Cortex of kidney (tissue), 1 donor: Measurements from ENCODE around the gene FKBP5.
"Not testable (repeated sequence)": the region's sequence is repeated elsewhere in the genome, so short reads cannot be mapped to it uniquely, and the experiment has no call there.

ENCODE experiments used
- DNase-seq: peaks from one replicate; lab custom pipeline; 2025; lab: John Stamatoyannopoulos, UW

Gene FKBP5

DNA sequence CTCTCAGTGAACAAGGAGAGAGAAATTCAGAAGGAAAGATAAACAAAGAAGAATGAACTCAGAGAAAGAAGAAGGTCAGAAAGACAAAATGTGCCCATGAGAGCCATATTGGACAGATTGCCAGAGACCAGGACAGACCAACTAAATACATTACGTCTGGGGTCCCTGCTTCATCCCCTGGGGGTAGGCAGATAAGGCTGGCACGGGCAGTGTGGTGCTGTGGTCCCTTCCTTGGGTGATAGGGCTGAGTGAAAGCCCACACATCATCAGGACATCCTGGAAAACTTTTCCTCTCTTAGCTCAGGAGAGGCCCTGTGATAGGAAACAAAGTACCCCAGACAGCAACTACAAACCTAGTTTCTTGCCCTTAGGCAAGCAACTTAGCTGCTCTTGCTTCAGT lies 34.9 kb upstream of the FKBP5 start:
- no peak for DNase-seq

DNA sequence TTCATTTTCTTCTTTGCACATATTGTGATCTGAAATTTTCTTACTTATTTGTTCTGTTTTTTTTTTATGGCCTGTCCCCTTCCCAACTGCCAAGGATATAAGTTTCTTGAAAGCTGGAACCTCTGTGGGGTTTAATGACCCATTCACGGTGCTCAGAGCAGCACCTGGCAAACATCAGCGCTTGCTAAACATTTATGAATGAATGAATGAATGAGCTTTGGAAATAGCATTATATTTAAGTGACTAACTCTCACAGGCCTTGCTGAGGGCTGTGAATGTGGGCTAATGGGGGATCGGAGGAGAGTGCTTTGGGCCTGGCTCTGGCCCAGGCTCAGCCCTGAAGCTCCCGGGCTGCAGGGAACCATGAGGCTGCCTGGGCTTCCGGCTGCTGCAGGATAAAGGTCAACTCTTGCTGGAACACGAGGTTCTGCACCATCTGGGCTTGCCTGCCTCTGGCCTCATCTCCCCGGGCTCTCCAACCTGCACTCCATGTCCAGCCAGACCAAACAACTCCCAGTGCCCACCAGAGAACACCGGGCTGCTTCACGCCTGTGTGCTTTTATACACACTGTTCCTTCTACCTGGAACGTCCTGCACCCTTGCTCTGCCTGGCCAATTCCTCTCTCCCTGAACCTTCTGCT lies 33.5 kb upstream of the FKBP5 start:
- no peak for DNase-seq

DNA sequence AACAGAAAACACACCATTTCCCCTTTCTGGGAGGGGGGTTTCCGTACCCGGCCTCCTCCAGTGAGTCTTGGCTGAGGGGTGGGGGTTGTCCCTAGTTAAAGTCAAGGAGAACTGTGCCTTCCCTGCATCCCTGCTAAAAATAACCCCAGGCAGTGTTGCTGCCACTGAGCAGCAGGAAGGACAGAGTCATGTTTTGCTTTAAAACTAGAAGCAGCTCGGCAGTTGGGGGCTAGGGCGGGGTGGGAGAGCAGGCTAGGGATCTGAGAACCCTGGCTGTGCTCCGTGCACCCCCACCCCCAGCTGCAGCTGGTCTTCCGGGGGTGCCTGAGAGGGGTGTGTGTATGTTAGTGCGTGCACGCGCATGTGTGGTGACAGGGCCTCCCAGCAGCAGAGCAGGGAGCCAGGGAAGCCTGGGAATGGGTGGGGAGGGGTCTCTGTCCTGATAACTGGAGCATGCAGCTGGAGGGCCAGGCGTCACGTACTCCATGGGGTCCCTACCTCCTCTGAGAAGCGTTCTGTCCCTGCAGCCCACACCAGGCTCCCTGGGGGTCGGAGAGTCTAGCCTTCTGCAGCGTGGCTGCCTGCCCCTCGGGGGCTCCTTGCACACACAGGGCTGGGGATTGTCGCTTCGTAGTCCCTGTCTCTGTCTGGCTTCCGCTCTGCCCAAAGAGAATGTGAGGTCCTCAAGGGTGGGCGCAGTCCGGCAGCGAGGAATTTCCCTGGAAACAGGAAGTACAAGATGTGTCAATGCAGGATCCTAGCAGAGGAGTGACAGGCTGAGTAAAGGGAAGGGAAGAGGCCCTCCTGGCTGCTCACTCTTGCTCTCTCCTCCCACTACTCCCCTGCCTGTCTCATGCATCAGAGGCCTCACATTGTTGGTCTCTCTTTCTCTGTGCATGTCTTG lies 31.4 kb upstream of the FKBP5 start:
- no peak for DNase-seq

DNA sequence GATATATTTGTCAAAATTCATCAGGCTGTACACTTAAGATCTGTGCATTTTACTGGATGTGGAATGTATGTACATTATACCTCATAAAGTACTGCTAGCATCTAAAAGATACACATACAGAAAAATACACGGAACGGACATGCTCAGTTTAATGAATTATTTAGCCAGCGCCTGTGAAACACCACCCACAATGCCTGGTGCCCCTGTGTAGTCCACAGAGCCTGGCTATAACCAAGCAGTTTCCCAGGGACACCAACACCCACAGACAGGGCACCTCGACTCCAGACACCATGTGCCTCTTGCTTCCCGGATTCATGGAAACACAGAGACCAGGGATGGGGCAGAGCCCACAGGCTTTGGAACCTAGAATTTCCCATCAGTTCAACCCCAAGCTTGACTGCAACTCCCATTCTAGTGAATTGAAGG lies 30.7 kb upstream of the FKBP5 start:
- no peak for DNase-seq

DNA sequence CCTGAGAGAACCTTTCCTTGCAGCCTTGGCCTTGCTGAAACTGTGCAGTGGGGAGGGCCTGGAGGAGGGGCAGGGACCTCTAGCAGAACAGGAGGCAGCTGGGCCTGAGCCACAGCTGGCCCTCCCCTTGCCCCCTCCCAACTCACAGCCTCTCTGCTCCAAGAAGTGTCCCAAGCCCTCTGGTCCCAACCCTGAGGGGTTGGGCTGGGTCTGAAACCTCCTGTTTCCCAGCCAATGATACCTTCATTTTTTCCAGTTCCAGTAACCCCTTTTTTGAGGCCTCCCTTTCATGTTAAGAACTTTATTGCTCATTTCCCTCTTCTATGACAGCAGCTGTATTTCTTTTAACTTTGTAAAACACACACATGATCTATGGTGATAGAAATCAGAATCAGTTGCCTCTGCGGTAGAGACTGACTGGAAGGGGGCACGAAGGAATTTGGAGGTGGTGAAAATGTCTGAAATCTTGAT lies 30.2 kb upstream of the FKBP5 start:
- DNase-seq: no peak

DNA sequence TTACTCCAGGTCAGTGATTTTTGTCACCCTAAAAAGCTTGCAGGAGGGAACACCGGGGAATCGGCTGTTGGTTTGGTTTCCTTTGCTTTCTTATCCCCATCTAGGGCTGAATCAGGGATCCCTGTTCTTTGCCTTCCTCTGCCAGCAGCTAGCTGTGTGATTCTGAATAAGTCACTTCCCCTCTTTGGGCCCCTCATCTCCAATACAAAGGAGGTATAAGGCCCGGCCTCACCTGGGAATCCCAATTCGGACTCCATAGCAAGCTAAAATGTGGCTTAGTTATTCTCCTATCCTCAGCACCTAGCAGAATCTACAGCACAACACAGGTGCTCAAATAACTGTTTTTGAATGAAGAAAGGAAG lies 29.6 kb upstream of the FKBP5 start:
- no peak for DNase-seq

DNA sequence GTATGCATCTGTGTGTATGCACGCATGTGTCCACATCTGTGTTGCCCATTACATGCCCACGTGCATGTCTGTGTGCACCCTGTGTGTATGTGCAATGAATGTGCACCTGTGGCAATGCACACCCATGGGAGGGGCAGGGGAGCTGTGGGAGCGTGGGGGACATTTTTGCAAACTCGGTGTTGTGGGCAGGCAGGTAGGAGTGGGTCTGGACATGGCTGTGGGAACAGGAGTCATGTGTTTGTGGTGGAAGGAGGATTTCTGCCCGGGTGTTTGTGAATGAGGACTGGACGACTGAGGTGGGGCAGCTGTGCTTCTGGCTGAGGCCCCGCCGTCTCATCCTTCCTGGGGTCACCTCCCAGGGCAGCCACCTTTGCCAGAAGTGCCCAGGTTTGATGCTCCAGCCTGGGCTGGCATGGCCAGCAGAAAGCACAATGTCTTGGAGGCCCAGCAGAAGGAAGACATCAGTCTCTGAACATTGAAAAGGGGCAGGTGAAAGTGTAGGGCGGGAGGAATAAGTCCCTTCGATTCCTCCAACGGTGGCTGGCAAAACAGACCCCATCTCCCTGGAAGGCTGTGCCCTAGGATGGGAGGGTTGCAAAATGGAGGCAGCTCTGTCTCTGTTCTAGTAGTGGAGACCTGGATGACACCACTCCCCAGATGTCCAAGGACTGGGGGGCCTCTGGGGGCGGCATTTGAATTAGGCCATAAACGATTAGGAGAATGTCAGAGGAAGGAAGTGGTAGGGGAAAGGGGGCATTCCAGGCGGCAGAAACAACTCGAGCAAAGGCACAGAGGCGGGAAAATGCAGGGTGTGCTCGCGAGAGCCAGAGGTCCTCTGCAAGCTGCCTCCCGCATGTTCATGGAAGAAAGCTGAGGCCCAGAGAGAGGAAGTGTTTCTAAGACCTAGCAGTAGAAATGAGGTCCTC lies 29.0 kb upstream of the FKBP5 start:
- no peak for DNase-seq

DNA sequence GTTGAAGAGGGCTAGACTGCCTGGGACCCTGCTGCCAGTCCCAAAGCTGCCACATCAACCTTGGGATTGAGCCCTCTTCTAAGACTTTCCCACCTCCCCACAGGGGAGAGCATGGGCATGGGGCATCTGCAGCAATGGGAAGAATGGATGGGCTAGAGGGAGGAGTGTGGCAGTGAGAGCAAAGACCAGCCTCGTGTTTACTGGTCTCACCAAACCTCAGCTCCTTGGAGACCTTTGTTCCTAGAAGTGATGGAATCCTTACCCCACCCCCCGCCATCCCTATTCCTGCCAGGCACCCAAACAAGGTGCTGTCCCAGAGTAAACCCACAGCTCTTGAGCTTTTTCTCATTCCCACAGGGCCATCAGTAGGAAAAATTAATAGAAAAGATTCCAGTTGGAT lies 28.1 kb upstream of the FKBP5 start:
- DNase-seq: no peak

DNA sequence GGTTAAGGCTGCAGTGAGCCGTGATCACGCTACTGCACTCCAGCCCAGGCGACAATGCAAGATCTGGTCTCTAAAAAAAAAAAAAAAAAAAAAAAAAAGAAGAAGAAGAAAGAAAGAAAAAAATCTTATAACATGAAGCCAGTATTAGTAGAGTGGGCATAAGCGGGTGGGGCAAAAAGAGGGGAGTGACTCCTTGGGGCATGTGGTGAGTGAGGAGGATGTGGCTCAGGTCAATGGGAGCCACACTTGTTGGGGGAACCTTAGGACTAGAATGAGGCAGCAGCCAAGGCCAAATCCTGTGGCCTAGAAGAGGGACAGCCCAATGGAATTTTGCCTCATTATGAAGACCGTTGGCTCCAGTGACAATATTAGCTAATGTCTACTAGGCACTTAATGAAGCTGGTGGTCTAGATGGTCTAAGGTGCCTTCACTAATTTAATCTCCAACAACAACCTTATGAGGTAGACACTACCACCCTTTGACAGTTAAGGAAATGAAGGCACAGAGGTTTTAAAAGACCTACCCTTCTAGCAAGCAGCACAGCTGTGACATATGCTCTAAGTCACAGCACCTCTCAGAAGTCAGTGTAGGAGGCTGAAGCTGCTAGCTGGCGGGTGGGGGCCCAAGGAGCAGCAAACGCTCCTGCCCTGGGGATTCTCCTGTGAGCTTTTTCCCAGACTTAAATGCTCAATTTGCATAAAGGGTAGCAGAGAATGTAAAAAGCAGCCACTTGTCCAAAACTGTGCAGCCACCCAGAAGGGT lies 24.5 kb upstream of the FKBP5 start:
- DNase-seq: no peak

DNA sequence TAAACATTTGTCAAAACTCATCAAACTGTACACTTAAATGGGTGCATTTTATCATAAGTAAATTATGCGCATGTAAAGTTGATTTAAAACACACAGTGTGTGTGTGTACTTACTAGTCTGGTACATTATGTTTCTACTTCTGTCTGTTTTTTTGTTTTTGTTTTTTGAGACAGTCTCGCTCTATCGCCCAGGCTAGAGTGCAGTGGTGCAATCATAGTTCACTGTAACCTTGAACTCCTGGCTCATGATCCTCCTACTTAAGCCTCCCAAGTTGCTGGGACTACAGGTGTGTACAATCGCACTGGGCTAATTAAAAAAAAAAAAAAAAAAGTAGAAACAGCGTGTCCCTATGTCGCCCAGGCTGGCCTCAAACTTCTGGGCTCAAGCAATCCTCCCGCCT lies 23.0 kb upstream of the FKBP5 start:
- DNase-seq: no peak

DNA sequence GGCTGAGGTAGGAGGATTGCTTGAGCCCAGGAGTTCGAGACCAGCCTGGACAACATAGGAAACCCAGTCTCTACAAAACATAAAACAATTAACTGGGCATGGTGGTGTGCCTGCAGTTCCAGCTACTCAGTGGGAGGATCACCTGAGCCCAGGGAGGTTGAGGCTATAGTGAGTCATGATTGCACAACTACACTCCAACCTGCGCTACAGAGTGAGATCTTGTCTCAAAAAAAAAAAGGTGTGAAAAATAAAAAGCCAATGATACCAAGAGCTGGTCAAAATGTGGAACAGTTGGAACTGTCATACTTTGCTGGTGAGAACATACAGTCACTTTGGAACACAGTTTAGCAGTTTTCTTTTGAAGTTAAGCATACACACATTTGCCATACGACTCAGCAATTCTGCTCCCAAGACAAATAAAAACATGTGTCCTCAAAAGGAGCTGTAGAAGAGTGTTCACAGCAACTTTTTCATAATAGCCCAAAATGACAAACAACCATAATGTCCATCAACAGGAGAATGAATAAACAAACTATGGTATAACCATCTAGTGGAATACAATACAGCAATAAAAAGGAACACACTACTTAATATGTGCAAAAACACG lies 21.6 kb upstream of the FKBP5 start:
- DNase-seq: no peak

DNA sequence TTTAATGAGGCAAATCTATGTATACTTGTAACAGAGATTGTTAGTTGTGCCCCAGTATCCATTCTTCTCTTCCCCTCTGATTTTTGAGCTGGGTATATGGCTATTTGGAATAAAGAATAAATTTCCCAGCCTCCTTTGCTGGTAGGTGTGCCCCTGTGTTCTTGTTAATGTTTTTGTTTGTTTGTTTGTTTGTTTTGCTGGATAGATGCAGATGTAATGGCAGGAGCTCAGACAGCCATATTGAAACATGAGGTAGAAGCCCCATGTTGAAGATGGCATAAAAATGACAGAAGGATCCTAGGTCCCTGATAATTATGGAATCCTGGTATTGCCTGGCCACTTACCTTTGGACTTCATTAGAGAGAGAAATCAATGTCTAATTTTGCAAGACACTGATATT lies 19.9 kb upstream of the FKBP5 start:
- DNase-seq: no peak

DNA sequence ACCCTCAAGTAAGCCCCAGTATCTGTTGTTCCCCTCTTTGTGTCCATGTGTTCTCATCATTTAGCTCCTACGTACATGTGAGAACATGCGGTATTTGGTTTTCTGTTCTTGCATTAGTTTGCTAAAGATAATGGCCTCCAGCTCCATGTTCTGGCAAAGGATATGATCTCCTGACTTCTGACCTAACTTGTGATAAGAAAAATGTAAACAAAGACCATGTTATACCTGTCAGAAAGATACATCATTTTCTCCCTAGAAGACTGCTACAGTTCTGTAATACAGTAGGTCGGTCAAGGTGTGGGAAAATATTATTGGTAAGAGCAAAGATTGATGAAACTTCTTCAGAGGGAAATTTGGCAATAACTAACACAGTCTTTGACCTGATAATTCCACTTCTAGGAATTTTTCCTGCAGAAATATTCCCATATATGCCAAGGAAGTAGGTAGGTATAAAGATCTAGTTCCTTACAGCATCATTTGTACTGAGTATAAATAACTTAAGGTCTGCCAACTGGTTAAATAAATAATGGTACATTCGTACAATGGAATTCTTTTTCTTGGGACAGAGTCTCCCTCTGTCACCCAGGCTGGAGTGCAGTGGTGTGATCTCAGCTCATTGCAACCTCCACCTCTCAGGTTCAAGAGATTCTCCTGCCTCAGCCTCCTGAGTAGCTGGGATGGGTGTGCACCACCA lies 19.1 kb upstream of the FKBP5 start:
- DNase-seq: no peak

DNA sequence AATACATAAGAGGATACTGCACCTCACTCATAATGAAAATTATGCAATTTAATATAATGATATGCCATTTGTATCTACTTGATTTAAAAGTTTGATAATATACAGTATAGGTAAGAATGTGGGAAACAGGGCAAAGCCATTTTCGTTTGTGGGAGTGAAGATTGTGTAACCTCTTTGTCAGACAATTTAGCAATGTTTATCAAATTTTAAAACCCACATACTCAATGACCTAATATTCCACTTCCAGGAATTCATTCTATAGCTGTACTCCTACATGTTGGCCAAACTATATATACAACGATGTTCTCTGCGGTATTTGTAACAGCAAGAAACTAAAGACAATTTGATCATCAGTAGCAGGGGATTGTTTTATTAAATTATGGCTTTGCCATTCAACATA lies 17.8 kb upstream of the FKBP5 start:
- no peak for DNase-seq

DNA sequence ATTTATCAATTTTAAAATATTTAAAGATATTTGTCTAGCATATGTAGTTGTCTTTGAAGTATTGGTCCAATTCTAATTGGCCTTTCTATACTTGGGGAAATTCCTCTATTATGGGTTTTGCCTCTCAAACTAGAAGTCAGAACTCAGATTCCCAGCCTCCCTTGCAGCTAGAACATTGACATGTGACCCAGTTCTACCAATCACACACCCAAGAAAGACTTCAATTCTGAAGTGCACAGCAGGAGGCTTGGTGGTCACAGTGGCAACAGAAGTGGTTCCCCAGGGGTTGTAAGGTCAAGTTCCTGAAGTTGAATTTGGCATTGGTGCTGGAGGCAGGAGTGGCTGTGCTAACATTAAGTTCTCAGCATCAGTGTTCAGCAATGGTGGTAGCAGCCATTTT lies 14.8 kb upstream of the FKBP5 start:
- no peak for DNase-seq

DNA sequence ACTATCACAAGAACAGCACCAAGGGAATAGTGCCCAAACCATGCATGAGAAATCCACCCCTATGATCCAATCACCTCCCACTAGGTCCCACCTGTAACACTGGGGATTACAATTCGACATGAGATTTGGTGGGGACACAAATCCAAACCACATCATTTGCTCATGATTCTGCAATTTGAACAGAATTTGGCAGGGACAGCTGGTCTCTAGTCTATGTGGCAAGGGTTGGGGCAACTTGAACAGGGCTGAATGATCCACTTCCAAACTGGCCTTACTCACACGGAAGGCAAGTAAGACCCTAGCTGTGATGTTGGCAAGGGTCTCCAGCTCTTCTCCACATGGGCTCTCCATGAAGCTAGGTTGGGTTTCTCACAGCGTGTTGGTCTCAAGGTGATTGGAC lies 10.1 kb upstream of the FKBP5 start:
- DNase-seq: no peak

DNA sequence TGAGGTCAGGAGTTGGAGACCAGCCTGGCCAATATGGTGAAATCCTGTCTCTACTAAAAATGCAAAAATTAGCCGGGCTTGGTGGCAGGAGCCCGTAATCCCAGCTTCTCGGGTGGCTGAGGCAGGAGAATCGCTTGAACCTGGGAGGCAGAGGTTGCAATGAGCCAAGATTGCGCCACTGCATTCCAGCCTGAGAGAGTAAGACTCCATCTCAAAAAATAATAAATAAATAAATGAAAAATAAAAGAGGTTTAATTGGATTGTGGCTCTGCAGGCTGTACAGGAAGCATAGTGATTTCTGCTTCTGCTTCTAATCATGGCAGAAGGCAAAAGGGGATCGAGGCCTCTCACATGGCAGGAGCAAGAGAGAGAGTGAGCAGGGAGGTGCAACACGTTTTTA lies 9.7 kb upstream of the FKBP5 start:
- DNase-seq: not testable (repeated sequence)

DNA sequence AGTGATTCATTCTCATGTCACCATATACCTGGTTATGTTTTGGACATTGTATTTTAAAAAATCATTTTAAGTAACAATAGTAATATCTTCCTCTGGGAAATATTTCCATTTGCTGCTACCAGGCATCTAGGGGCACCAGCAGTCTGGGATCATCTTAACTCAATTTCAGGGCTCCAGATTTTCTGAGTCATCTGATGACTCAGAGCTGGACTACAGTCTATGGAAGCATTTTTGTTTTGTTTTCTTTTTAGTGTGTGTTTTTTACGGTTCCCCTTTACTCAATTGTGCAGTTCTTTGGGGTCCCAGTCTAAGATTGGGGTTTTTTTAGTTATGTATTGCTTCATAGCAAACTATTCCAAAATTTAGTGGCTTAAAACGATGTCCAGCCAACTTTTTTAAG lies 5.7 kb upstream of the FKBP5 start:
- no peak for DNase-seq

DNA sequence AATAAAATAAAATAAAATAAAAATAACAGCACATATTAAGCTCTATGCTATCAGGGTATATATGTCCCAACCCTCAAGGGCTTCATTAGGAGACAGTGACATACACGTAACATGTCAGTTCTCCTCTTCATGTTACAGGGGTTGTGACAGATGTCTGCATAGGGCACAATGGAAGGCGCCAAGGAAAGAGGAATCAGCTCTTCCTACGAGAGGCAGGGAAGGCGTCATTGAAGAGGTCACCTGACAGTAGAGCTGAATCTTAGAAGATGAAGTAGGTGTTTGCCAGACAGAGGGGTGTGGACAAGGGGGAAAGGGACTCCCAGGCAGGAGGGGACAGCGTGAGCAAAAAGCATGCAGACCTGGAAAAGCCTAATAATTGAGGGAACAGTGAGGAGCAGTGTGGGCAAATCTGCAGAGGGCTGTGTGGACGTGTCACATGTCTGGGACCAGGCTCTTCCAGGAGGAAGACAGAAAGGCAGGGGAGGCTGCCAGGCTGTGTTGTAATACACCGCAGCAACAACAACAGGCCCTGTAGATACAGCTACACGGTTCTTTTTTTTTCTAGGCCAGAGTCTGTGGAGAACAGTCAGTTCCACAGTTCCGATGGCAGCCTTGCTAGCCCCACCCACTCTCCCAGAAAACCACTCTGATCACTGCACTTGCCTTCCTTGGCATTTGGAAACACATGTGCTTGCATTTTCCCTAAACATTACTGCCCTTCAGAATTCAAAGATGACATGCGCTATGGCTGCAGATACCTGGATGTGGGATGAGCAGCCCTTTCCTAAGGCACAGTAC lies 2.5 kb upstream of the FKBP5 start:
- no peak for DNase-seq

DNA sequence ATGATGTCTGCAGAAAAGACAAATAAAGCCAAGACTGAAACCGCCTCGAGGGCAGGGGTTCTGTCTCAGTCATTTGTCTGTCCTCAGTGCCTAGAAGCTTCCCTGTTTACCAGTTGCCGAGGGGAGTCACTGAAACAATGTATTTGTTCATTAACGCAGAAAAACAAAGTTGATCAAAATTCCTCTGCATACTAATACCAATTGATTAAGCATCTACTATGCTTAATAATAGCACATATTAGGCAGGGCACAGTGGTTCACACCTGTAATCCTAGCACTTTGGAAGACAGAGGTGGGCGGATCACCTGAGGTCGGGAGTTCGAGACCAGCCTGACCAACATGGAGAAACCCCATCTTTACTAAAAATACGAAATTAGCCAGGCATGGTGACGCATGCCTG lies 1.8 kb upstream of the FKBP5 start:
- no peak for DNase-seq
